A549 (cell line): ENCODE data around the gene CXCR5.

Source experiments
- CTCF ChIP-seq: fragments of >200 bp; sonication (Bioruptor Twin); formaldehyde crosslinking; IDR thresholded peaks from 3 replicates; pipeline ENCODE4 v1.5.1; 2016
- EP300 ChIP-seq, 2 experiments: fragments of >200 bp; sonication (Bioruptor Twin); formaldehyde crosslinking; IDR thresholded peaks; 2 replicates in 1 of 2; 3 replicates in 1 of 2; pipeline ENCODE4 v1.6.1; 2016 to 2017
- KDM5A ChIP-seq: fragments of 200-600 bp; sonication (generic); IDR thresholded peaks from 2 replicates; pipeline ENCODE4 v1.6.1; 2016; ENCODE audit warnings: antibody characterized with exemption, mild to moderate bottlenecking

- no peak for TF ChIP-seq CTCF
- TF ChIP-seq KDM5A = no peak
- TF ChIP-seq EP300 (IDR thresholded peaks at IDR 0.05) = peak; percentile 44 to 81; a peak in 3 of 5 replicates
Observed at GRCh38 chr11:118921121-118921928, 37.6 kb downstream of the CXCR5 start.
